Uterus (tissue), 4 donors: ENCODE results near the gene CREM. TPM values are rescaled to one million over a fixed set of nuclear protein-coding genes. Genes with fewer than 3 reads are reported as not detected.

Experiments used
- DNase-seq, 2 donors: peaks; one replicate each; pipeline ENCODE4 v3.0.0-alpha.2; 2019 to 2020
- H3K27ac ChIP-seq, 2 donors: fragments of 200-600 bp; sonication (generic); 1 replicate in 1 of 2; 2 replicates in 1 of 2; pipeline ENCODE4 v1.5.1; 2016 to 2018
- H3K27me3 ChIP-seq, 2 donors: fragments of 200-600 bp; sonication (generic); one replicate each; pipeline ENCODE4 v1.5.1; 2018 to 2019; ENCODE audit warnings: control low read depth in 1 of 2
- H3K36me3 ChIP-seq, 2 donors: fragments of 200-600 bp; sonication (generic); one replicate each; pipeline ENCODE4 v1.5.1; 2019; ENCODE audit warnings: control low read depth in 1 of 2
- H3K4me1 ChIP-seq, 2 donors: fragments of 200-600 bp; sonication (generic); one replicate each; pipeline ENCODE4 v1.5.1; 2018 to 2019; ENCODE audit warnings: control low read depth in 1 of 2
- H3K4me3 ChIP-seq, 2 donors: fragments of 200-600 bp; sonication (generic); 1 replicate in 1 of 2; 2 replicates in 1 of 2; pipeline ENCODE4 v1.5.1; 2018 to 2019; ENCODE audit warnings: mild to moderate bottlenecking in 1 of 2
- H3K9me3 ChIP-seq, 2 donors: fragments of 200-600 bp; sonication (generic); one replicate each; pipeline ENCODE4 v1.5.1; 2019; ENCODE audit warnings: control low read depth in 1 of 2
- POLR2A ChIP-seq, 2 donors: fragments of 450-650 bp; IDR thresholded peaks; one replicate each; pipeline ENCODE4 v1.6.1; 2016; ENCODE audit warnings: antibody characterized with exemption in 2 of 2, mild to moderate bottlenecking in 1 of 2, moderate library complexity in 1 of 2
- intact Hi-C: fragments of 100-400 bp; cut with DNase I; formaldehyde crosslinking; loops from one replicate; pipeline ENCODE4 v1.15.1; 2023; ENCODE audit warnings: low total_unique reads
- total RNA-seq, 4 donors: library from RNA; depleted of rRNA in 3 of 4; stranded (reverse); fragments of >200 nt in 3 of 4; gene quantifications; one replicate each; pipeline versions ENCODE4 v1.1.0 to v1.2.4, GENCODE V29; 2014 to 2023
- TF ChIP-seq, protein P1 (sequence below), 4 experiments: fragments of 200-600 bp in 2 of 4; fragments of 450-650 bp in 2 of 4; sonication (generic) in 2 of 4; IDR thresholded peaks; one replicate each; pipeline ENCODE4 v1.5.1; 2016 to 2019; ENCODE audit warnings: antibody characterized with exemption in 4 of 4, mild to moderate bottlenecking in 2 of 4, moderate library complexity in 1 of 4
- donor health status: DM: yes; HTN: yes; CAD: no.

CREM gene
- total RNA-seq, 4 donors from 2014 or later: 35.3 to 183 (median 57.0) TPM

DNA sequence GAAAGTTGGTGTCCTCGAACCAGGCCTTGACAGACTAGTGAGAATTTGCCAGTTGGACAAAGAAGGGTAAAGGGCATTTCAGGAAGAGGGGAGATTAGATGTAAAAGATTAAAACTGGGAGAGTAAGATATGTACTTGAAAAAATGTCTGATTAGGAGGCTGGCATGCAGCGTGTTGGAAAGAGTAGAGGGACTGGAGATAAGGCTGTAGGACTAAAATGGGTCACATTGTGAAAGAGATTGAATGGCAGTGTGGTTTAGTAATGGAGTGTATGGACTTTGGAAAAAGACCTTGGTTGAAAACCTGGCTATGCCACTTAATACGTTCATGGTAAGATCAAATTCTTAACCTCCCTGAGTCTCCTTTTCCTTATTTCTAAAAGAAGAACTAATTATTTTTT is 14.1 kb downstream of the CREM start:
- intact Hi-C loops: no loop called here
- no peaks in the 10 kb centered on the region for H3K27me3 ChIP-seq
- H3K9me3 ChIP-seq: no peaks in the 10 kb centered on the region
- H3K4me1 ChIP-seq: no peaks in the 10 kb centered on the region
- H3K4me3 ChIP-seq: no peak overlapping the region
- no peak for DNase-seq
- TF ChIP-seq, protein P1, sequence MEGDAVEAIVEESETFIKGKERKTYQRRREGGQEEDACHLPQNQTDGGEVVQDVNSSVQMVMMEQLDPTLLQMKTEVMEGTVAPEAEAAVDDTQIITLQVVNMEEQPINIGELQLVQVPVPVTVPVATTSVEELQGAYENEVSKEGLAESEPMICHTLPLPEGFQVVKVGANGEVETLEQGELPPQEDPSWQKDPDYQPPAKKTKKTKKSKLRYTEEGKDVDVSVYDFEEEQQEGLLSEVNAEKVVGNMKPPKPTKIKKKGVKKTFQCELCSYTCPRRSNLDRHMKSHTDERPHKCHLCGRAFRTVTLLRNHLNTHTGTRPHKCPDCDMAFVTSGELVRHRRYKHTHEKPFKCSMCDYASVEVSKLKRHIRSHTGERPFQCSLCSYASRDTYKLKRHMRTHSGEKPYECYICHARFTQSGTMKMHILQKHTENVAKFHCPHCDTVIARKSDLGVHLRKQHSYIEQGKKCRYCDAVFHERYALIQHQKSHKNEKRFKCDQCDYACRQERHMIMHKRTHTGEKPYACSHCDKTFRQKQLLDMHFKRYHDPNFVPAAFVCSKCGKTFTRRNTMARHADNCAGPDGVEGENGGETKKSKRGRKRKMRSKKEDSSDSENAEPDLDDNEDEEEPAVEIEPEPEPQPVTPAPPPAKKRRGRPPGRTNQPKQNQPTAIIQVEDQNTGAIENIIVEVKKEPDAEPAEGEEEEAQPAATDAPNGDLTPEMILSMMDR (IDR thresholded peaks at IDR 0.05): no peak
- no peak for TF ChIP-seq POLR2A (IDR thresholded peaks at IDR 0.05)
- H3K36me3 ChIP-seq: no peaks in the 10 kb centered on the region
- no peak overlapping the region for H3K27ac ChIP-seq

DNA sequence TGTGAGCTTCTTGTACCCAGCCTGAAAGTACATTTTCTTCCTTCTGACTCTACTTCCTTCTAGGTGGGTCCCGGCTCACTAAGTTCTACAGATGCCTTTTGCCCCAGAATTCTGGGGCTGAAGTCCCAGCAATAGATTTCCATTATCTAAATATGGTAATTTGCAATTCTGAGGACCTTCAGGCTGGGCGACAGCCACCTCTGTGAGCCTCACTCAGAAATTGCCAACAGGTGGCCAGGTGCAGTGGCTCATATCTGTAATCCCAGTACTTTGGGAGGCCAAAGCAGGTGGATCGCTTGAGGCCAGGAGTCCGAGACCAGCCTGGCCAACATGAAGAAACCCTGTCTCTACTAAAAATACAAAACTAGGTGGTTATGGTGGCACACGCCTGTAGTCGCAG is 23.7 kb downstream of the CREM start:
- H3K27ac ChIP-seq: no peak overlapping the region
- no peak for DNase-seq
- H3K27me3 ChIP-seq: no peaks in the 10 kb centered on the region
- no peaks in the 10 kb centered on the region for H3K36me3 ChIP-seq
- intact Hi-C loops: no loop called here
- no peak for TF ChIP-seq POLR2A (IDR thresholded peaks at IDR 0.05)
- TF ChIP-seq, protein P1 (IDR thresholded peaks at IDR 0.05): no peak
- no peaks in the 10 kb centered on the region for H3K9me3 ChIP-seq
- H3K4me3 ChIP-seq: no peak overlapping the region
- no peaks in the 10 kb centered on the region for H3K4me1 ChIP-seq

DNA sequence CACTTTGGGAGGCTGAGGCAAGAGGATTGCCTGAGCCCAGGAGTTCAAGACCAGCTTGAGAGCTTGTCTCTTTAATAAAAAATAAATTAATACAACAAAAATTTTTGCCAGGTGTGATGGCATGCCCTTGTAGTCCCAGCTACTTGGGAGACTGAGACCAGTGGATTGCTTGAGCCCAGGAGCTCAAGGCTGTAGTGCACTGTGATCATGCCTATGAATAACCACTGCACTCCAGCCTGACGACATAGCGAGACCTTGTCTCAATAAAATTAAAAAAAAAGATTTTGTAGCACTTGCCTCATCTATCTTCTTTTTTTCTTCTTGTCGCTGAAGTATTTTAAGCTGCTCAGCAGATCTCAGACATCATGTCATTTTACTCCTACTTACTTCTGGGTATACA is 26.3 kb downstream of the CREM start:
- no peak for DNase-seq
- intact Hi-C loops: no loop called here
- Histone ChIP-seq H3K4me1 (no peaks in the 10 kb centered on the region), H3K27ac (no peak overlapping the region), H3K27me3 (no peaks in the 10 kb centered on the region), H3K9me3 (no peaks in the 10 kb centered on the region), H3K36me3 (no peaks in the 10 kb centered on the region), H3K4me3 (no peak overlapping the region)
- TF ChIP-seq POLR2A (IDR thresholded peaks at IDR 0.05): no peak
- TF ChIP-seq, protein P1 (IDR thresholded peaks at IDR 0.05): no peak

DNA sequence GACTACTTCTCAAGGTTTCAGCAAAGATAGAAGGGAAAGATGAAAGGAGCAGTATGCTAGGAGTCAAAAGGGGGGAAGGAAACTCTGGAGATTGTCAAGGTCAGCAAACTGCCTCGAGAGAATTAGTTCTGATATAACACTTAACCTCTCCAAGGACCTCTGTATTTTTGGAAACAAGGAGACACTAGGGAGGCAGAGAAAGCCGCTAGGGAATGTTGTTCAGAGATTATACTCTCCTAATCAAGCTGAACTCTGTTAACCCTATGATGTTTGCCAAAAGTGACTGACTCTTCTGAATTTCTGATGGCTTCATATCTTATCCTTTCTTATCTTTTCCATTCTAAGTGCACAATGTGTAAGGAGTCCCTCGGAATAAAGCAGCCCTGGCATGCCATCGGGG is 27.1 kb downstream of the CREM start:
- Histone ChIP-seq H3K27me3 (no peaks in the 10 kb centered on the region), H3K4me1 (no peaks in the 10 kb centered on the region), H3K4me3 (no peak overlapping the region), H3K9me3 (no peaks in the 10 kb centered on the region), H3K27ac (peak overlapping the region in 1 of 2 donors; percentile 35), H3K36me3 (no peaks in the 10 kb centered on the region)
- TF ChIP-seq POLR2A (IDR thresholded peaks at IDR 0.05): no peak
- TF ChIP-seq, protein P1 (IDR thresholded peaks at IDR 0.05): no peak
- DNase-seq: no peak
- intact Hi-C loops: no loop called here

DNA sequence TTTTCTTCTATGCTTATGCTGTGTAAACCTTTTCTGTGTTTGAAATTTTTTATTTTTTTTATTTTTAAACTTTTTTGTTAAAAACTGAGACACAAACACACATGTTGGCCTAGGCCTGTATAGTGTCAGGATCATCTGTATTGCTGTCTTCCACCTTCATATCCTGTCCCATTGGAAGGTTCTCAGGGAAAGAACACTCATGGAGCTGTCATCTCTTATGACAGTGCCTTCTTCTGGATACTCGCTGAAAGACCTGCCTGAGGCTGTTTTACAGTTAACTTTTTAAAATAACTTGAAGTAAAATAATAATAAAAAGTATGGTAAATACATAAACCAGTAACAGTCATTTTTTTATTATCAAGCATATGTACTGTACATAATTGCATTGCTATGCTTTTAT is 34.1 kb downstream of the CREM start:
- Histone ChIP-seq H3K27ac (no peak overlapping the region), H3K9me3 (no peaks in the 10 kb centered on the region), H3K4me1 (no peaks in the 10 kb centered on the region), H3K4me3 (no peak overlapping the region), H3K36me3 (no peaks in the 10 kb centered on the region), H3K27me3 (no peaks in the 10 kb centered on the region)
- intact Hi-C loops: no loop called here
- TF ChIP-seq, protein P1 (IDR thresholded peaks at IDR 0.05): no peak
- no peak for TF ChIP-seq POLR2A (IDR thresholded peaks at IDR 0.05)
- no peak for DNase-seq
